Neural progenitor cell (in vitro differentiated cells): ENCODE results near the gene CLK3. TPM values are rescaled to one million over a fixed set of nuclear protein-coding genes. Genes with fewer than 3 reads are reported as not detected.

Experiments used
- DNase-seq: peaks from one replicate; pipeline ENCODE4 v3.0.0-alpha.2; 2016; ENCODE audit warnings: low spot score
- H2AFZ ChIP-seq: fragments of 200-600 bp; sonication (generic); replicated peaks from 2 replicates; pipeline ENCODE4 v1.6.1; 2016; ENCODE audit warnings: antibody characterized with exemption
- H3F3A ChIP-seq: fragments of 200-600 bp; sonication (generic); 2 replicates; pipeline ENCODE4 v1.6.1; 2016; ENCODE audit warnings: antibody characterized with exemption, low read depth
- H3K27ac ChIP-seq: fragments of 200-600 bp; sonication (generic); 2 replicates; pipeline ENCODE4 v1.5.1; 2016; ENCODE audit warnings: mild to moderate bottlenecking
- H3K27me3 ChIP-seq: fragments of 200-600 bp; sonication (generic); 2 replicates; pipeline ENCODE4 v1.6.1; 2016; ENCODE audit warnings: mild to moderate bottlenecking, moderate library complexity
- H3K36me3 ChIP-seq: fragments of 200-600 bp; sonication (generic); 2 replicates; pipeline ENCODE4 v1.5.1; 2016
- H3K4me1 ChIP-seq: fragments of 200-600 bp; sonication (generic); 2 replicates; pipeline ENCODE4 v1.6.1; 2016; ENCODE audit warnings: mixed run types
- H3K4me2 ChIP-seq: fragments of 200-600 bp; sonication (generic); 2 replicates; pipeline ENCODE4 v1.6.1; 2016
- H3K4me3 ChIP-seq: fragments of 200-600 bp; sonication (generic); 2 replicates; pipeline ENCODE4 v1.5.1; 2016
- H3K79me2 ChIP-seq: fragments of 200-600 bp; sonication (generic); 2 replicates; pipeline ENCODE4 v1.6.1; 2016; ENCODE audit warnings: low read depth
- H3K9ac ChIP-seq: fragments of 200-600 bp; sonication (generic); 2 replicates; pipeline ENCODE4 v1.6.1; 2016
- H3K9me3 ChIP-seq: fragments of 200-600 bp; sonication (generic); 2 replicates; pipeline ENCODE4 v1.5.1; 2016; ENCODE audit warnings: low read depth
- H4K20me1 ChIP-seq: fragments of 200-600 bp; sonication (generic); 2 replicates; pipeline ENCODE4 v1.6.1; 2016; ENCODE audit warnings: low read depth
- H3K27ac Mint-ChIP-seq: 3 replicates; pipeline ENCODE4 v1.8.0; 2021; ENCODE audit warnings: mixed read lengths
- H3K27me3 Mint-ChIP-seq: 2 replicates; pipeline ENCODE4 v1.8.0; 2022; ENCODE audit warnings: low read depth, mild to moderate bottlenecking, inconsistent platforms, moderate library complexity, mixed read lengths; ENCODE audit not compliant: insufficient read depth
- H3K36me3 Mint-ChIP-seq: 3 replicates; pipeline ENCODE4 v1.8.0; 2021; ENCODE audit warnings: mixed read lengths
- H3K4me1 Mint-ChIP-seq: 3 replicates; pipeline ENCODE4 v1.8.0; 2021; ENCODE audit warnings: mixed read lengths
- H3K4me3 Mint-ChIP-seq: 3 replicates; pipeline ENCODE4 v1.8.0; 2021; ENCODE audit warnings: mild to moderate bottlenecking, moderate library complexity, mixed read lengths
- H3K9me3 Mint-ChIP-seq: 3 replicates; pipeline ENCODE4 v1.8.0; 2020; ENCODE audit warnings: mixed read lengths
- EZH2 ChIP-seq: fragments of 200-600 bp; sonication (generic); IDR thresholded peaks from 2 replicates; pipeline ENCODE4 v1.6.1; 2017; ENCODE audit warnings: antibody characterized with exemption, mild to moderate bottlenecking, moderate library complexity
- EZH2phosphoT487 ChIP-seq: fragments of 200-600 bp; sonication (generic); IDR thresholded peaks from 2 replicates; pipeline ENCODE4 v1.6.1; 2017; ENCODE audit warnings: antibody characterized with exemption
- total RNA-seq: library from RNA; depleted of rRNA; stranded (reverse); fragments of >200 nt; gene quantifications from 2 replicates; pipeline ENCODE4 v1.2.3, GENCODE V29; 2015; ENCODE audit warnings: low replicate concordance
- TF ChIP-seq, protein P1 (sequence below): fragments of 200-600 bp; sonication (generic); IDR thresholded peaks from 2 replicates; pipeline ENCODE4 v1.5.1; 2017; ENCODE audit warnings: antibody characterized with exemption, mild to moderate bottlenecking

Gene CLK3
- total RNA-seq, 1 donor from 2014 or later, result 66.1 TPM

DNA sequence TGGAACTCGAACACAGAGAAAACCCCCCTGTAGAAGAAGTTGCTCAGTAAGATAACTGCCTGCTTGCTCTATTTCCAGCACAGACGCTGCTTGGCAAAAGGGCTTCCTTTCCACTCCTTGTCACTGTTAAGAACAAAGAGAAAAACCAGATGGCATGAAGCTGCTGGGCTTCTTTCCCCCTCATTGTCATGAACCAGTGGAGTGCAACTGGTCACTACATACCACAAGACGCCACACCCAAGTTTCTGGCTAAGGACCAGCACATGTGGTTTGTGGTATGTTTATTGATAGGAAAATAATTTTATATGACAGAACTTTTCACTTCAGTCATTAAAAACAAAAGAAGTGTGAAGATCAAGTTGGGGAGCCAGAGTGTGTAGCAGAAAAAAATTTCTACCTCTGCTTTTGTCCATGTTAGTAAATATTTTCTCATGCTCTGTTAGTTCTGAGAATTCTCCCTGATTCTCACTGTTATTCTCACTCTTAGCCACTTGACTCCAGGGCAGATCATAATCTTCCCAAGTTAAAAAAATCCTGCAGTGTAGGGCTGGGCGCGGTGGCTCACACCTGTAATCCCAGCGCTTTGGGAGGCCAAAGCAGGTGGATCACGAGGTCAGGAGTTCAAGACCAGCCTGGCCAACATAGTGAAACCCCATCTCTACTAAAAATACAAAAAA, 37.9 kb downstream of the CLK3 start:
- Mint-ChIP-seq H3K4me1 (peaks cover 22% of the 10 kb centered on the region), H3K27me3 (peaks cover 8% of the 10 kb centered on the region), H3K9me3 (no peaks in the 10 kb centered on the region), H3K36me3 (peaks cover 11% of the 10 kb centered on the region), H3K27ac (no peak overlapping the region), H3K4me3 (no peak overlapping the region)
- Histone ChIP-seq H3K36me3 (no peaks in the 10 kb centered on the region), H3K9me3 (no peaks in the 10 kb centered on the region), H3K27ac (no peak overlapping the region), H3K4me2 (no peak overlapping the region), H2AFZ (no peak overlapping the region), H3K9ac (no peak overlapping the region), H3K4me3 (no peak overlapping the region), H3F3A (no peaks in the 10 kb centered on the region), H3K27me3 (no peaks in the 10 kb centered on the region), H3K79me2 (peaks cover 11% of the 10 kb centered on the region), H4K20me1 (peaks cover 29% of the 10 kb centered on the region), H3K4me1 (no peaks in the 10 kb centered on the region)
- DNase-seq, result no peak
- TF ChIP-seq EZH2phosphoT487 (no peak), EZH2 (no peak)
- TF ChIP-seq, protein P1, sequence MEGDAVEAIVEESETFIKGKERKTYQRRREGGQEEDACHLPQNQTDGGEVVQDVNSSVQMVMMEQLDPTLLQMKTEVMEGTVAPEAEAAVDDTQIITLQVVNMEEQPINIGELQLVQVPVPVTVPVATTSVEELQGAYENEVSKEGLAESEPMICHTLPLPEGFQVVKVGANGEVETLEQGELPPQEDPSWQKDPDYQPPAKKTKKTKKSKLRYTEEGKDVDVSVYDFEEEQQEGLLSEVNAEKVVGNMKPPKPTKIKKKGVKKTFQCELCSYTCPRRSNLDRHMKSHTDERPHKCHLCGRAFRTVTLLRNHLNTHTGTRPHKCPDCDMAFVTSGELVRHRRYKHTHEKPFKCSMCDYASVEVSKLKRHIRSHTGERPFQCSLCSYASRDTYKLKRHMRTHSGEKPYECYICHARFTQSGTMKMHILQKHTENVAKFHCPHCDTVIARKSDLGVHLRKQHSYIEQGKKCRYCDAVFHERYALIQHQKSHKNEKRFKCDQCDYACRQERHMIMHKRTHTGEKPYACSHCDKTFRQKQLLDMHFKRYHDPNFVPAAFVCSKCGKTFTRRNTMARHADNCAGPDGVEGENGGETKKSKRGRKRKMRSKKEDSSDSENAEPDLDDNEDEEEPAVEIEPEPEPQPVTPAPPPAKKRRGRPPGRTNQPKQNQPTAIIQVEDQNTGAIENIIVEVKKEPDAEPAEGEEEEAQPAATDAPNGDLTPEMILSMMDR, result no peak

- peaks cover 22% of the 10 kb centered on the region for H3K4me1 Mint-ChIP-seq
- peaks cover 7% of the 10 kb centered on the region for H3K36me3 Mint-ChIP-seq
- no peak overlapping the region for H3K9ac ChIP-seq
- H4K20me1 ChIP-seq, result peaks cover 34% of the 10 kb centered on the region
- no peaks in the 10 kb centered on the region for H3K9me3 Mint-ChIP-seq
- no peaks in the 10 kb centered on the region for H3K36me3 ChIP-seq
- no peak for DNase-seq
- H2AFZ ChIP-seq, result no peak overlapping the region
- TF ChIP-seq EZH2phosphoT487, result no peak
- TF ChIP-seq, protein P1, result no peak
- TF ChIP-seq EZH2, result no peak
- no peak overlapping the region for H3K4me3 Mint-ChIP-seq
- peaks cover 12% of the 10 kb centered on the region for H3K79me2 ChIP-seq
- H3K4me2 ChIP-seq, result no peak overlapping the region
- H3K4me1 ChIP-seq, result no peaks in the 10 kb centered on the region
- no peak overlapping the region for H3K4me3 ChIP-seq
- no peak overlapping the region for H3K27ac Mint-ChIP-seq
- H3K27me3 Mint-ChIP-seq, result peaks cover 8% of the 10 kb centered on the region
- no peaks in the 10 kb centered on the region for H3K27me3 ChIP-seq
- no peaks in the 10 kb centered on the region for H3K9me3 ChIP-seq
- no peaks in the 10 kb centered on the region for H3F3A ChIP-seq
- no peak overlapping the region for H3K27ac ChIP-seq
These were observed 39.8 kb downstream of the CLK3 start for GRCh38 chr15:74655424-74655823.

DNA sequence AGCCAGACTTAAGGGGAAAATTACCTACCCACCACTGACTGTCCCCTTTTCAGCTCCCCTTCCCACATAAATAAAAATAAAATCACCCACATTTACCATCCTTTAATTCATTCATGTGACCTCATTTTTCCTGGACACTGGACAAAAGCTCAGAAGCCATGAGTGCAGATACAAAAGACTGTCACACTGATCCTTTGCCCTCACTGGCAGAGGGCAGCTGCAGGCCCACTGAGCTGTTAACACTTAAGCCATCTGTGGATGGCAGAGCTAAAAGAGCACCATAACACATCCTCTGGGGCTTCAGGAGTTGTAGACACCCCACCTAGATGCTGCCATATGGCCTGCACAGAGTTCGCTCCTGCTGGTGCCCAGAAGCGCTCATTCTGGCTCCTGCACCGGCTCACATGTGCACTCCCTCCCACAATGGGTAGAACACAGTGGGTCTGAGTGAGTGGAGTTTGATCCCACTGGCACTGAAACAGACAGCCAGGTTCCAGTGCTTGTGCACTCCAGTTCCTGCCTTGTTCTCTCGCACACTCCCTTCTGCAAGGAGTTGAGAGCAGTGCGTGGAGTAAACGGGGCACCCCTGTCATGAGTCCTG, 41.4 kb downstream of the CLK3 start:
- H3K36me3 Mint-ChIP-seq, result peaks cover 8% of the 10 kb centered on the region
- no peaks in the 10 kb centered on the region for H3K9me3 Mint-ChIP-seq
- H3K4me1 Mint-ChIP-seq, result peaks cover 22% of the 10 kb centered on the region
- H2AFZ ChIP-seq, result no peak overlapping the region
- H3K27me3 Mint-ChIP-seq, result peaks cover 5% of the 10 kb centered on the region
- H3K36me3 ChIP-seq, result peaks cover 6% of the 10 kb centered on the region
- no peak overlapping the region for H3K4me3 Mint-ChIP-seq
- no peak overlapping the region for H3K4me3 ChIP-seq
- H3F3A ChIP-seq, result no peaks in the 10 kb centered on the region
- no peaks in the 10 kb centered on the region for H3K4me1 ChIP-seq
- TF ChIP-seq, protein P1, result no peak
- TF ChIP-seq EZH2phosphoT487, result no peak
- TF ChIP-seq EZH2, result no peak
- peaks cover 26% of the 10 kb centered on the region for H3K79me2 ChIP-seq
- H3K9ac ChIP-seq, result peak overlapping the region; percentile 42
- H3K9me3 ChIP-seq, result no peaks in the 10 kb centered on the region
- peaks cover 40% of the 10 kb centered on the region for H4K20me1 ChIP-seq
- DNase-seq, result no peak
- H3K27ac ChIP-seq, result no peak overlapping the region
- H3K27ac Mint-ChIP-seq, result peak overlapping the region; percentile 21
- no peak overlapping the region for H3K4me2 ChIP-seq
- no peaks in the 10 kb centered on the region for H3K27me3 ChIP-seq
